KMS-11 (cell line): ENCODE measurements around the gene CDH13.

Source experiments
- H2AFZ ChIP-seq: fragments of 200-600 bp; sonication (generic); 2 replicates; pipeline ENCODE4 v1.6.1; 2016; ENCODE audit warnings: antibody characterized with exemption, mixed run types, low read depth
- H3K27ac ChIP-seq: fragments of 200-600 bp; sonication (generic); 2 replicates; pipeline ENCODE4 v1.6.1; 2016; ENCODE audit warnings: mild to moderate bottlenecking, mixed run types
- H3K27me3 ChIP-seq: fragments of 200-600 bp; sonication (generic); 2 replicates; pipeline ENCODE4 v1.6.1; 2017; ENCODE audit warnings: mild to moderate bottlenecking, low read depth, mixed run types, moderate library complexity; ENCODE audit not compliant: insufficient read depth
- H3K36me3 ChIP-seq: fragments of 200-600 bp; sonication (generic); 2 replicates; pipeline ENCODE4 v1.6.1; 2017; ENCODE audit warnings: mild to moderate bottlenecking, mixed run types; ENCODE audit not compliant: insufficient read depth
- H3K4me1 ChIP-seq: fragments of 200-600 bp; sonication (generic); 2 replicates; pipeline ENCODE4 v1.6.1; 2016; ENCODE audit warnings: mild to moderate bottlenecking, low read depth, mixed run types; ENCODE audit not compliant: poor library complexity, severe bottlenecking
- H3K4me2 ChIP-seq: fragments of 200-600 bp; sonication (generic); 2 replicates; pipeline ENCODE4 v1.7.0; 2016; ENCODE audit warnings: mild to moderate bottlenecking, mixed run types
- H3K4me3 ChIP-seq: fragments of 200-600 bp; sonication (generic); IDR thresholded peaks from 2 replicates; pipeline ENCODE4 v1.6.1; 2017; ENCODE audit warnings: low read depth, low read length, mixed read lengths; ENCODE audit not compliant: insufficient read depth
- H3K79me2 ChIP-seq: fragments of 200-600 bp; sonication (generic); 2 replicates; pipeline ENCODE4 v1.6.1; 2016; ENCODE audit warnings: low read depth, mixed run types; ENCODE audit not compliant: insufficient read depth
- H3K9ac ChIP-seq: fragments of 200-600 bp; sonication (generic); 2 replicates; pipeline ENCODE4 v1.6.1; 2016; ENCODE audit warnings: mild to moderate bottlenecking, mixed run types
- H4K20me1 ChIP-seq: fragments of 200-600 bp; sonication (generic); 2 replicates; pipeline ENCODE4 v1.6.1; 2016; ENCODE audit warnings: mild to moderate bottlenecking, mixed run types; ENCODE audit not compliant: insufficient read depth
- CTCF ChIP-seq: fragments of 200-600 bp; sonication (generic); conservative IDR thresholded peaks from 2 replicates; pipeline ENCODE4 v1.6.1; 2017; ENCODE audit warnings: low read depth, mild to moderate bottlenecking, antibody characterized with exemption, low read length, moderate library complexity, mixed read lengths

Gene CDH13

GRCh38 chr16:83581994-83582747, 955.4 kb downstream of the CDH13 start:
- Histone ChIP-seq H3K4me2 (no peak overlapping the region), H2AFZ (no peak overlapping the region), H3K9ac (no peak overlapping the region), H3K27ac (no peak overlapping the region), H3K36me3 (no peaks in the 10 kb centered on the region), H4K20me1 (no peaks in the 10 kb centered on the region), H3K4me3 (no peak overlapping the region), H3K4me1 (no peaks in the 10 kb centered on the region), H3K79me2 (no peaks in the 10 kb centered on the region), H3K27me3 (no peaks in the 10 kb centered on the region)
- TF ChIP-seq CTCF: no peak

- H3K27ac ChIP-seq: no peak overlapping the region
- H3K4me2 ChIP-seq: no peak overlapping the region
- no peak for TF ChIP-seq CTCF
- H2AFZ ChIP-seq: no peak overlapping the region
- H3K4me3 ChIP-seq: no peak overlapping the region
- H3K9ac ChIP-seq: no peak overlapping the region
- no peaks in the 10 kb centered on the region for H3K79me2 ChIP-seq
- no peaks in the 10 kb centered on the region for H3K27me3 ChIP-seq
- H3K36me3 ChIP-seq: no peaks in the 10 kb centered on the region
- no peaks in the 10 kb centered on the region for H4K20me1 ChIP-seq
- no peaks in the 10 kb centered on the region for H3K4me1 ChIP-seq
Observed at GRCh38 chr16:83586036-83586435, 959.3 kb downstream of the CDH13 start.

GRCh38 chr16:83586461-83587200, 959.9 kb downstream of the CDH13 start:
- Histone ChIP-seq H4K20me1 (no peaks in the 10 kb centered on the region), H3K27ac (no peak overlapping the region), H3K9ac (no peak overlapping the region), H3K27me3 (no peaks in the 10 kb centered on the region), H3K4me3 (no peak overlapping the region), H3K36me3 (no peaks in the 10 kb centered on the region), H3K4me2 (no peak overlapping the region), H2AFZ (no peak overlapping the region), H3K4me1 (no peaks in the 10 kb centered on the region), H3K79me2 (no peaks in the 10 kb centered on the region)
- no peak for TF ChIP-seq CTCF

- Histone ChIP-seq H3K36me3 (no peaks in the 10 kb centered on the region), H3K9ac (no peak overlapping the region), H3K27ac (no peak overlapping the region), H2AFZ (no peak overlapping the region), H4K20me1 (no peaks in the 10 kb centered on the region), H3K4me2 (no peak overlapping the region), H3K4me3 (no peak overlapping the region), H3K79me2 (no peaks in the 10 kb centered on the region), H3K4me1 (no peaks in the 10 kb centered on the region), H3K27me3 (no peaks in the 10 kb centered on the region)
- no peak for TF ChIP-seq CTCF
Observed at GRCh38 chr16:83587201-83587600, 960.4 kb downstream of the CDH13 start.
